Measurements from ENCODE around the gene HSFX1.

The HSFX1 gene

DNA sequence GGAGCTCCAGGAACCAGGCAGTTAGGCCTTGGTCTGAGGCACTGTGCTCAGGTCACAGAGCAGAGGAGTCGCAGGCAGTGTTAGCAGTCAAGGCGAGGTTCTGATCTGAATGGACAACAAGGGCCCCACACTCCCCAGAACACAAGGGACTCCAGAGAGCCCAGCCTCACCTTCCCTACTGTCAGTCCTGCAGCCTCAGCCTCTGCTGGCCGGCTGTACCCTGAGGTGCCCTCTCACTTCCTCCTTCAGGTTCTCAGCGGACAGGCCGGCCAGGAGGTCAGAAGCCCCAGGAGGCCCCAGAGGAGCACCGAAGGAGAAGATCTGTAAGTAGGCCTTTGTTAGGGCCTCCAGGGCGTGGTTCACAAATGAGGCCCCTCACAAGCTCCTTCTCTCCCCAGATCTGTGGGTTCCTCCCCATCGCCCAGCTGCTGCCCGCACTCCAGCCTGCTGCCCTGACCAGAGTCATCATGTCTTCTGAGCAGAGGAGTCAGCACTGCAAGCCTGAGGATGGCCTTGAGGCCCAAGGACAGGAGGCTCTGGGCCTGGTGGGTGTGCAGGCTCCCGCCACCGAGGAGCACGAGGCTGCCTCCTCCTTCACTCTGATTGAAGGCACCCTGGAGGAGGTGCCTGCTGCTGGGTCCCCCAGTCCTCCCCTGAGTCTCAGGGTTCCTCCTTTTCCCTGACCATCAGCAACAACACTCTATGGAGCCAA lies 34.0 kb downstream of the HSFX1 start:
- Histone ChIP-seq H3K27ac (no peak overlapping the region), H4K20me1 (no peaks in the 10 kb centered on the region), H3K4me2 (no peak overlapping the region), H3K36me3 (no peaks in the 10 kb centered on the region), H3K4me1 (no peaks in the 10 kb centered on the region), H3K9ac (no peak overlapping the region), H3K4me3 (no peak overlapping the region), H3K9me3 (no peaks in the 10 kb centered on the region), H3K27me3 (no peaks in the 10 kb centered on the region)
- no peak for TF ChIP-seq Cebpa-rat (IDR thresholded peaks at IDR 0.05)

GRCh38 chrX:149818652-149819051 lies 44.8 kb downstream of the HSFX1 start:
- Histone ChIP-seq H3K9me3 (peaks cover 7% of the 10 kb centered on the region; the same call in 1 of the 2 replicates), H3K4me1 (no peaks in the 10 kb centered on the region), H3K27ac (no peak overlapping the region), H3K9ac (no peak overlapping the region), H3K4me3 (no peak overlapping the region), H3K27me3 (no peaks in the 10 kb centered on the region), H3K4me2 (no peak overlapping the region), H4K20me1 (no peaks in the 10 kb centered on the region), H3K36me3 (no peaks in the 10 kb centered on the region)
- TF ChIP-seq Cebpa-rat (IDR thresholded peaks at IDR 0.05): no peak

GRCh38 chrX:149819371-149819770 lies 45.5 kb downstream of the HSFX1 start:
- TF ChIP-seq Cebpa-rat (IDR thresholded peaks at IDR 0.05): no peak
- H3K4me2 ChIP-seq: no peak overlapping the region
- H4K20me1 ChIP-seq: no peaks in the 10 kb centered on the region
- no peaks in the 10 kb centered on the region for H3K36me3 ChIP-seq
- no peaks in the 10 kb centered on the region for H3K4me1 ChIP-seq
- no peak overlapping the region for H3K9ac ChIP-seq
- H3K27ac ChIP-seq: no peak overlapping the region
- H3K9me3 ChIP-seq: peaks cover 7% of the 10 kb centered on the region; the same call in 1 of the 2 replicates
- no peaks in the 10 kb centered on the region for H3K27me3 ChIP-seq
- H3K4me3 ChIP-seq: no peak overlapping the region

- no peaks in the 10 kb centered on the region for H3K36me3 ChIP-seq
- no peaks in the 10 kb centered on the region for H3K9me3 ChIP-seq
- no peak for TF ChIP-seq Cebpa-rat (IDR thresholded peaks at IDR 0.05)
- H3K4me3 ChIP-seq: no peak overlapping the region
- H3K4me1 ChIP-seq: peaks cover 10% of the 10 kb centered on the region
- H3K27me3 ChIP-seq: peaks cover 15% of the 10 kb centered on the region
- H3K27ac ChIP-seq: no peak overlapping the region
- no peak overlapping the region for H3K4me2 ChIP-seq
- H3K9ac ChIP-seq: no peak overlapping the region
- H4K20me1 ChIP-seq: no peaks in the 10 kb centered on the region
Observed at GRCh38 chrX:149825424-149825823, 51.6 kb downstream of the HSFX1 start.
